Body of pancreas (tissue), 4 donors: ENCODE measurements around the gene SMYD4. TPM values are rescaled to one million over a fixed set of nuclear protein-coding genes. Genes with fewer than 3 reads are reported as not detected.
"Not testable (repeated sequence)": the region's sequence is repeated elsewhere in the genome, so short reads cannot be mapped to it uniquely, and the experiment has no call there.

Source experiments
- ATAC-seq: fragments of 150-250 bp; one replicate; pipeline ENCODE4 v1.9.1; 2016
- DNase-seq, 4 donors: peaks; one replicate each; pipeline ENCODE4 v3.0.0-alpha.2; 2019
- H3K27ac ChIP-seq, 4 donors: fragments of 200-600 bp; sonication (generic); 1 replicate in 3 of 4; 2 replicates in 1 of 4; pipeline versions ENCODE4 v1.5.1 to v1.6.1; 2016 to 2019; ENCODE audit warnings: mild to moderate bottlenecking in 1 of 4, mixed read lengths in 1 of 4, moderate library complexity in 1 of 4
- H3K27me3 ChIP-seq, 2 donors: fragments of 200-600 bp; sonication (generic); one replicate each; pipeline ENCODE4 v1.6.0; 2016; ENCODE audit warnings: mild to moderate bottlenecking in 1 of 2
- H3K36me3 ChIP-seq, 2 donors: fragments of 200-600 bp; sonication (generic); replicated peaks in 1 of 2; 2 replicates each; pipeline ENCODE4 v1.5.1; 2016; ENCODE audit warnings: low read depth in 2 of 2; ENCODE audit not compliant: insufficient read depth in 1 of 2
- H3K4me1 ChIP-seq: fragments of 200-600 bp; sonication (generic); one replicate; pipeline ENCODE4 v1.6.0; 2016
- H3K4me3 ChIP-seq, 2 donors: fragments of 200-600 bp; sonication (generic); 1 replicate in 1 of 2; 2 replicates in 1 of 2; pipeline ENCODE4 v1.5.1; 2016 to 2019
- H3K9me3 ChIP-seq, 3 donors: fragments of 200-600 bp; sonication (generic); 1 replicate in 2 of 3; 2 replicates in 1 of 3; pipeline ENCODE4 v1.5.1; 2016
- CTCF ChIP-seq, 7 experiments: fragments of 450-650 bp in 4 of 7; fragments of 200-600 bp in 3 of 7; sonication (generic) in 3 of 7; IDR thresholded peaks; one replicate each; pipeline ENCODE4 v1.5.1; 2016 to 2019; ENCODE audit warnings: antibody characterized with exemption in 7 of 7
- POLR2A ChIP-seq, 3 donors: fragments of 450-650 bp; IDR thresholded peaks; one replicate each; pipeline ENCODE4 v1.6.1; 2016; ENCODE audit warnings: antibody characterized with exemption in 3 of 3, mild to moderate bottlenecking in 2 of 3
- WGBS, 2 donors: methylation state at CpG; one replicate each; pipeline ENCODE4 v1.1.5; 2017; 5-methylcytosine and 5-hydroxymethylcytosine counted together
- intact Hi-C: fragments of 100-400 bp; cut with DNase I; formaldehyde crosslinking; loops from one replicate; pipeline ENCODE4 v1.15.1; 2023
- total RNA-seq, 2 donors: library from RNA; depleted of rRNA; stranded (reverse); fragments of >200 nt; gene quantifications; one replicate each; pipeline ENCODE4 v1.1.0, GENCODE V29; 2016

Gene SMYD4
- total RNA-seq, 2 donors from 2014 or later, result 4.0 to 7.0 TPM

- no peaks in the 10 kb centered on the region for H3K36me3 ChIP-seq
- H3K4me1 ChIP-seq, result no peaks in the 10 kb centered on the region
- H3K9me3 ChIP-seq, result no peaks in the 10 kb centered on the region
- no peak for DNase-seq
- intact Hi-C loops, result no loop called here
- no peak overlapping the region for H3K27ac ChIP-seq
- no peak for ATAC-seq
- no peaks in the 10 kb centered on the region for H3K27me3 ChIP-seq
- H3K4me3 ChIP-seq, result no peak overlapping the region
- no peak for TF ChIP-seq CTCF (IDR thresholded peaks at IDR 0.05)
- 58 to 64% methylated on average over 3 of the region's 3 CpGs for WGBS, 2 donors
These were observed 37.6 kb upstream of the SMYD4 start for GRCh38 chr17:1867307-1867706.

- Histone ChIP-seq H3K27me3 (no peaks in the 10 kb centered on the region), H3K4me3 (no peak overlapping the region), H3K9me3 (no peaks in the 10 kb centered on the region), H3K27ac (no peak overlapping the region), H3K4me1 (no peaks in the 10 kb centered on the region), H3K36me3 (no peaks in the 10 kb centered on the region)
- peak; percentile 31 to 56 (median 52) for DNase-seq
- peak; percentile 58 for ATAC-seq
- TF ChIP-seq POLR2A (IDR thresholded peaks at IDR 0.05) (no peak), CTCF (IDR thresholded peaks at IDR 0.05) (peak; percentile 47 to 79 (median 64))
- WGBS, 2 donors, result 43 to 50% methylated on average over 16 to 17 of the region's 17 CpGs
- intact Hi-C loops, result no loop called here
These were observed 35.7 kb upstream of the SMYD4 start for GRCh38 chr17:1865252-1866037.

GRCh38 chr17:1861391-1862010, 31.8 kb upstream of the SMYD4 start:
- no peak for DNase-seq
- no peak for ATAC-seq
- H3K4me1 ChIP-seq, result no peaks in the 10 kb centered on the region
- H3K36me3 ChIP-seq, result peaks cover 0 to 3% of the 10 kb centered on the region in 2 donors
- no peaks in the 10 kb centered on the region for H3K27me3 ChIP-seq
- no peaks in the 10 kb centered on the region for H3K9me3 ChIP-seq
- WGBS, 2 donors, result 89 to 91% methylated on average over 15 to 16 of the region's 16 CpGs
- intact Hi-C loops, result no loop called here
- H3K27ac ChIP-seq, result no peak overlapping the region
- no peak overlapping the region for H3K4me3 ChIP-seq
- TF ChIP-seq POLR2A (IDR thresholded peaks at IDR 0.05) (no peak), CTCF (IDR thresholded peaks at IDR 0.05) (no peak)

- Histone ChIP-seq H3K9me3 (no peaks in the 10 kb centered on the region), H3K36me3 (peaks cover 0 to 3% of the 10 kb centered on the region in 2 donors), H3K27ac (no peak overlapping the region), H3K4me3 (no peak overlapping the region), H3K4me1 (no peaks in the 10 kb centered on the region), H3K27me3 (no peaks in the 10 kb centered on the region)
- DNase-seq (no peak), ATAC-seq (no peak)
- 86 to 90% methylated on average over 11 of the region's 11 CpGs for WGBS, 2 donors
- TF ChIP-seq CTCF (IDR thresholded peaks at IDR 0.05) (no peak), POLR2A (IDR thresholded peaks at IDR 0.05) (no peak)
- intact Hi-C loops, result no loop called here
These were observed 31.3 kb upstream of the SMYD4 start for GRCh38 chr17:1860978-1861377.

- WGBS, 2 donors, result 93% methylated on average over 8 of the region's 8 CpGs
- H3K4me3 ChIP-seq, DNase-seq, H3K27ac ChIP-seq, H3K4me1 ChIP-seq, H3K9me3 ChIP-seq, intact Hi-C loops, ATAC-seq, H3K27me3 ChIP-seq: not testable (repeated sequence)
- peaks cover 0 to 13% of the 10 kb centered on the region in 2 donors for H3K36me3 ChIP-seq
These were observed 26.8 kb upstream of the SMYD4 start for GRCh38 chr17:1856462-1856861.
